GM03348 (cell line): ENCODE results near the gene SPDYE4.
"Not testable (repeated sequence)": the region's sequence is repeated elsewhere in the genome, so short reads cannot be mapped to it uniquely, and the experiment has no call there.

Experiments used
- DNase-seq: peaks from one replicate; pipeline ENCODE4 v3.0.0; 2012; ENCODE audit warnings: low spot score

SPDYE4 gene, protein sequence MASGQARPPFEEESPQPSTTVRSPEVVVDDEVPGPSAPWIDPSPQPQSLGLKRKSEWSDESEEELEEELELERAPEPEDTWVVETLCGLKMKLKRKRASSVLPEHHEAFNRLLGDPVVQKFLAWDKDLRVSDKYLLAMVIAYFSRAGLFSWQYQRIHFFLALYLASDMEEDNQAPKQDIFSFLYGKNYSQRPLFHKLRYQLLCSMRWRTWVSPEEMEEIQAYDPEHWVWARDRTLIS

DNA sequence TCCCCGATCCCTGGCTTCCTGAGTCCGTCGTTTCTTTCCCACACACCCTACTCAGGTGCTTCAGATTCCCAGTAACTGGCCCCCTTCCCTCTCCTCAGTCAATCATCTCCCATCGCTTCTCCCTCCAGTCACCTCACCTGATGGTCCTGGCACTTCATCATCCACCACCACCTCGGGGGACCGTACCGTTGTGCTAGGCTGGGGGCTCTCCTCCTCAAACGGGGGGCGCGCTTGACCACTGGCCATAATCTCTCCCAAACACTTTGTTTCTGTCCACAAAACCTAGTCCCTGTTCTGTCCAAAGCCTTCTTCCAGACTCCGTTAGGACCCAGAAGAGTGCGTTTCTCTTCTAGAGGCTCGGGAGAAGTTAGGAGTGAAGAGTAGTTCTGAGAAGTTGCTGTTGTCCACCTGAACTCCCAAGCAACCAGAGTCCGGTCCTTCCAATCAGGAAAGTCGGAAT lies at the start of gene SPDYE4:
SPDYE4 (minus strand) TSS at position 410 of the 460 bp plus-strand sequence; CDS start at position 246, 164 bp downstream.
- DNase-seq: no peak

DNA sequence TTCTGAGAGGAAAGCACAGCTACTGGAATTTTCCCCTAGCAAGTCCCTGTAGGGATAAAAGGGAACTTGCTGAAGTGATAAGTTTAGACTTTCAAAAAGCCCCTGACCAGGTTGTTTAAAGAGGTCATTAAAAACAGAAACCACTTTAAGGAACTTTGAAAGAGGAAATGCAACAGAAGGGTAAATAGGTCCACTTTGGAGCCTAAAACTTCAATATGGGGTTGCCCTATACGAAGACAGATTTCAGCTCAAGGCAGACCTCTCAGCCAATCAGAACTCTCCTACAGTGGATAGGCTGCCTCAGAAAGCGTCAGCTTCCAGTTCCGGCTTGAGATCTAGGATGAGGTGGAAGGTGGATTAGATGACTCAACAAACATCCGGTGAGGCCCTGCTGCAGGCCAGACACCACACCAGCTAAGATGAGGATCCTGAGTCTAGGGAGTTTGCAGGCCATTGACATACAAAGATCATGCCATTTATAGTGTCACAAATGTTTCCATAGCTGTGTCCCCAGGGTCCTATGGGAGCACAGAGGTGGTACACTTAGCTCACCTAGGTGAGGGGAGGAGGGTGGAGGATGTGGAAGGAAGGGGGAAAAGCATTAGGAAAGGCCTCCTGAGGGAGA lies 48.7 kb upstream of the SPDYE4 start:
- DNase-seq: no peak

GRCh38 chr17:8806253-8806925 lies 48.0 kb upstream of the SPDYE4 start:
- no peak for DNase-seq

DNA sequence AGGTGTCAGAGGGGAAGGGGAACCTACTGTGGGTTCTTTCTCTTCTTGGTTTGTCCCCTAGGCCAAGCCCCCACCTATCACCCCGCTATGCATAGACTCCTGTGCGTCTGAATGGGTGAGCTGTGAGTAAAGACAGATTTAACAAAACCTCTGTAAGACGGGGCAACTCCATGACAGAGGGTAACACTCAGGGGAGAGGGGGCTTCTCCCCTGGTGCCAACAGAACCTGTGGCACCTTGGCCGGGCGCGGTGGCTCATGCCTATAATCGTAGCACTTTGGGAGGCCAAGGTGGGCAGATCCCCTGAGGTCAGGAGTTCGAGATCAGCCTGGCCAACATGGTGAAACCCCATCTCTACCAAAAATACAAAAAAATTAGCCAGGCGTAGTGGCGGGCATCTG lies 47.0 kb upstream of the SPDYE4 start:
- not testable (repeated sequence) for DNase-seq

GRCh38 chr17:8803531-8804420 lies 45.4 kb upstream of the SPDYE4 start:
- no peak for DNase-seq

- no peak for DNase-seq
Observed at GRCh38 chr17:8801135-8801840, 42.9 kb upstream of the SPDYE4 start.

GRCh38 chr17:8800656-8801055 lies 42.3 kb upstream of the SPDYE4 start:
- DNase-seq: no peak

DNA sequence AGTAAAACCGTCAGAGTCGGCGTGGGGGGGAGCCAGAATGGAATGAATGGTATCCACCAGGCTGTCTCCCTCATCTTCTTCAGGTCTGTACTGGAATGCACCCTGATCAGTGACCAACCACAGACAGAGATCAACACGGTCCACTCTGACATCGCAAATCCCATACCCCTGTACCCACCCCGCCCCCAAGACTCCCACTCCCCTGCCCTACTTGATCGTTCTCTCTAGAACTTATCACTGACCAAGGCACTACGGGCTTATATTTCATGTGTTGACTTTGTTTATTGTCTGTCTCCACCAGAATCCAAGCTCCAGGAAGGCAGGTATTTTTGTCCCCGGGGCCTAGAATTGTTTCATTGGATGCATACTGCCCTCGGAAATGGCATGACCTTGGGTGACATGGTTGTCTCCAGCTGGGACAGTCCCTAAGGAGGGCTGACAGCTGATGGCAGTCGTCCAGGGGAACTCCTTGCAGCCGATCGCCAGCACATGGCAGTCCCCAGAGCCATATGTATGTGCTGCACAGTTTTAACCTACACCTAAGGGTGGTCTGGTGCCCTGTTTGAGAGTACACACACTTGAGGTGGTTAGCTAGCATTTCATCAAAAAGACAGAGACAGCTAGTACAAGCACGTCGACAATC lies 41.3 kb upstream of the SPDYE4 start:
- no peak for DNase-seq

GRCh38 chr17:8798846-8799569 lies 40.7 kb upstream of the SPDYE4 start, which contains the start of gene MFSD6L:
Gene MFSD6L (minus strand): TSS chr17:8799365. CDS start chr17:8799120, 245 bp downstream.
- no peak for DNase-seq

DNA sequence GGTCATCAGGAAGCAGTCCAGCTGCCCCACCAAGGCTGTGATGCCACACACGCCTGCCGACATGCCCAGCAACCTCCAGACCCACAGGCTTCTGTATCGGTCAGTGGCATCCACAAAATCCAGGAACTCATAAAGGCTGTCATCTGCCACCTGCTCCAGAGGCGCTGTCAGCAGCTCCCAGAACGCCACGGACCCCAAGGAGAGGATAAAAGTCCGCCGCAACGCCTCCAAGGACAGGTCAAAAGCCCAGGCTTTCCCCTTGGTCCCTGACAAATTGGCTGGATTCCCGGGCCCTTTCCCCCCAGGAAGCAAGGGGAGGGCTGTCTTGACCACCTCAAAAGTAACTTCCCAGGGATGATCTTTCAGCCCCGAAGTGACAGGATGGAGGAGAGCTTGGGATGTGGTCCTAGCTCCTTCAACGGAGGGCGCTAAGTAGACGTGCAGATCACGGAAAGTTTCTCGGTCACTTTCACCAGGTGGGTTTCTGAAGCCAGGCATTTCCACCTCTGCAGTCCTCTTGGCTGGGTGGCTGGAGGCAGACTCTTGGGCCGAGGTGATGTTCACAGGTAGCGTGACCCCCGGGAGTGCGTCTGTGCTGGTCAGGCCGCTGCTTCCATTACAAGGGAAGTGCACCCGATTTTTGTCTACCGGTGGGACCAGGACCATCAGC lies 40.0 kb upstream of the SPDYE4 start:
- DNase-seq: no peak

DNA sequence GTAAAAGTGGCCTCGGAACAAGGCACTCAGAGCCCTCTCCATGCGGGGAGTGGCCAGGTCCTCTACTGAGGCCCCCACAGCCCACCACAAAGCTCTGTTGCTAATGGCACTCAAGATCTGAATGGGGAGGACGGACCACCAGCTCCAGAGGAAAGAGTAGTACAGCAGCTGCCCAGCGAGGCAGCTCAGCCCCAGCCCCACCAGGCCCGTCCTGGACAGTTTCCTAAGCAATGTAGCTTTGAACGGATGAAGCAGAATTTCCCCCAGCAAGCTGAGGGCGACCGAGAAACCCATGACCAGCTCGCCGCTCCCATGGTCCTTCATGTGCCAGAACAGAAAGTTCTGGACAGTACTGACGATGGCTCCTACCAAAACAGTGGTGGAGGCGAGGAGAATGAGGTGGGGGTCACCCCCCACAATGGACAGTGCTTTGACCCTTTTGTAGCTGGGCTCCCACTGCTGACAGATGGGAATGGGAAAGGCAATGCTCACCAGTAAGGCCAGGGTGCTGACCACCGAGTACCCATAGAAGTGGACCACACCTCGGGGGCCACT lies 39.4 kb upstream of the SPDYE4 start:
- DNase-seq: no peak

- no peak for DNase-seq
Observed at GRCh38 chr17:8794636-8795035, 36.3 kb upstream of the SPDYE4 start.

DNA sequence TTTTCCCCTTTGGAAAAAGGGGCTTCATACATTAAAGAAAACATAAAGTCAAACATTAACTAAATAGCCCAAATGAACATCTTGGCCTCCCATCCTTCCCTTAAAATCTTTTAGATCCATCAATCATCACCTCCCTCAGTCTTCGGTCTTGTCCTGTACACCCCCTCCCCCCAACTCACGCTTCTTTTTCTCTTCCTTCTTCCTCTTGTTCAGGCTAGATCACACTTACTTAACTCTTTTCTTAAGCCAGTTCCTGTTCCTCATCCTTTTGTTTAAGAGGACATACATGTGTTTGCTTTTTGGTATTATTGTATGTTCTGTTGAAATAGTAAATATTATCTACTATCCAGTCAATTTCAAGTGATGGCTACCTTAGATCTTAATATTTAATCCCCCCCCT lies 35.3 kb upstream of the SPDYE4 start:
- DNase-seq: no peak

GRCh38 chr17:8792646-8793045 lies 34.3 kb upstream of the SPDYE4 start:
- no peak for DNase-seq

GRCh38 chr17:8791910-8792270 lies 33.5 kb upstream of the SPDYE4 start:
- no peak for DNase-seq

DNA sequence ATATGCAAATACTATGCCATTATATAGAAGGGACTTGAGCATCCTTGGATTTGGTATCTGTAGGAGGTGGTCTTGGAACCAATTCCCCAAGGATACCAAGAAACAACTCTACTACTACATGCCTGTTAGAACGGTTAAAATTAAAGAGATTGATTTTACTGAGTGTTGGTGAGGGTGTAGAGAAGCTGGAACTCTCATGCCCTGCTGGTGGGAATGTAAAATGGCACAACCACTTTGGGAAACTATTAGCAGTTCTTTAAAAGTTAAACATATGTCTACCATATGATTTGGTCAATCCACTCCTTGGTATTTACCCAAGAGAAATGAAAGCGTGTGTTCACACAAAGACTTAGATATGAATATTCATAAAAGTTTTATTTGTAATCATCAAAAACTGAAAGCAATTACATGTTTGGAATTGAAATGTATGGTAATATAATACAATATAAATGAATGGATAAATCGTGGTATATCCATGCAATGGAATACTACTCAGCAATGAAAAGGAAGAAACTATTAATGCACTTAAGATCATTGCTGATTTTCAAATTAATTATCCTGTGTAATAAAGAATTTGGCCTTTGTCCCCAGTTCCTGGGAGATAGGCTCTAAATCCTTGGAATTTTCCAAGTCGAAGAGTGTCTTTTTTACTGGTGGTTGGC lies 33.0 kb upstream of the SPDYE4 start:
- DNase-seq: no peak

- DNase-seq: no peak
Observed at GRCh38 chr17:8789743-8790142, 31.4 kb upstream of the SPDYE4 start.

DNA sequence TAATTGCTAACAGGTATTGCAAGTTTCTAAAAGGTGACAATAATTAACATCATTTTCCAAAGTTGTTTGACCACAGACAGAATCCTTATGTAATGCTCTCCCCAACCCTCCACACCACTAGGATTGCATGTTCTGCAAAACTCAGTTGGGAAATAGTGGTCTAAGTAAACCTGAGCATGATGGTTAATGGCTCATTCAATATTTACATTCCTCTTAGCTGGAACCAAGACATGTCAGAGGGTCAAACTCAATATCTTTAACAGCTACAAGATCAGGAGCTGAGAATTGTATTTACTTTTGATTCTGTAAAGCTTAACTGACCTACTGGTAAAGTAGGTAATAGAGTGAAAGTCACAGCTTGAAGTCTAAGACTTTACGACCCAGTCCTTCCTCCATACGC lies 30.7 kb upstream of the SPDYE4 start:
- DNase-seq: no peak
